GM18861 (cell line): ENCODE measurements around the gene GINS2.

Experiments used
- ATAC-seq: cut with Tn5 transposase; IDR thresholded peaks from one replicate; pipeline ENCODE4 v1.9.1; 2021; ENCODE audit not compliant: unreplicated experiment

GINS2 gene

GRCh38 chr16:85716680-85717038 lies 27.9 kb upstream of the GINS2 start:
- ATAC-seq, result no peak

DNA sequence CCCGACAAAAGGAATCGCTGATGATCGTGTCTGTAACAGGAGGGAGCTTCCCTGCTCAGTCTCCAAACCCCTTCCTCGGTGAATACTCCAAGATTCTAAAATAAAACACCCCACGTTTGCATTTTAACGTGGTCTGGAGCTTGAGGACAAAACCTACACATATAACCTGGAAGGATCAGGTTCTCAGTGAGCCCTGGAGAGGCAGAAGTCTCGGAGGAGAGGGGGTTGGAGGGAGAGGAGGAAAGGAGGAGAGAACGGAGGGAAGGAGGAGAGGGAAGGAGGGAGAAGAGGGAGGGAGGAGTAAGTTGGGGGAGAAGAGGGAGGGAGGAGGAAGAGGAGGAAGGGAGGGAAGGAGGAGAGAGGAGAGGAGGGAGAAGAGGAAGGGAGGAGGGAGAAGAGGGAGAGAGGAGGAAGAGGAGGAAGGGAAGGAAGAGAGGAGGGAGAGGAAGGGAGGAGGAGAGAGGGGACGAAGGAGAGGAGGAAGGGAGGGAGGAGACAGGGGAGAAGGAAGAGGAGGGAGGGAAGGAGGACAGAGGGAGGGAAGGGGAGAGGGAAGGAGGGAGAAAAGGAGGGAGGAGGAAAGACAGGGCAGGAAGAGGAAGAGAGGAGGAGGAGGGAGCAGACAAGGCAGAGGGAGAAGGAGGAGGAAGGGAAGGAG lies 27.4 kb upstream of the GINS2 start:
- ATAC-seq, result no peak

- ATAC-seq, result no peak
Observed at GRCh38 chr16:85715169-85716021, 26.6 kb upstream of the GINS2 start.

- no peak for ATAC-seq
Observed at GRCh38 chr16:85712801-85713200, 24.0 kb upstream of the GINS2 start.

GRCh38 chr16:85711982-85712587 lies 23.3 kb upstream of the GINS2 start:
- no peak for ATAC-seq

DNA sequence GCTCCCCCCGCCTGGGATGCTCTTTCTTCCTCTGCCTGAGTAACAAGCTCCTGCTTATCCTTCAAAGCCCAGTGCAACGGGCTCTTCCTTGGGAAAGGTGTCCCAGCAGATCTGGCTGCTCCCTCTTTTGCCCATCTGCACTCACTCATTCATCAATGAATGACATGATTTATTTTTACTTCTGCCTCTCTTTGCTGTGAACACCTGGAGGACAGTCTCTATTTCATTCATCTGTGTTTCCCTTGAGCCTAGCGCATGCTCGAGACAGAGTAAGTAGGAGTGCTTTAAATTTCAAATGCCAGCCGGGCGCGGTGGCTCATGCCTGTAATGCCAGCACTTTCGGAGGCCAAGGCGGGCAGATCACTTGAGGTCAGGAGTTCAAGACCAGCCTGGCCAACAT lies 22.0 kb upstream of the GINS2 start:
- ATAC-seq, result no peak

GRCh38 chr16:85709766-85710585 lies 21.2 kb upstream of the GINS2 start:
- ATAC-seq, result no peak

DNA sequence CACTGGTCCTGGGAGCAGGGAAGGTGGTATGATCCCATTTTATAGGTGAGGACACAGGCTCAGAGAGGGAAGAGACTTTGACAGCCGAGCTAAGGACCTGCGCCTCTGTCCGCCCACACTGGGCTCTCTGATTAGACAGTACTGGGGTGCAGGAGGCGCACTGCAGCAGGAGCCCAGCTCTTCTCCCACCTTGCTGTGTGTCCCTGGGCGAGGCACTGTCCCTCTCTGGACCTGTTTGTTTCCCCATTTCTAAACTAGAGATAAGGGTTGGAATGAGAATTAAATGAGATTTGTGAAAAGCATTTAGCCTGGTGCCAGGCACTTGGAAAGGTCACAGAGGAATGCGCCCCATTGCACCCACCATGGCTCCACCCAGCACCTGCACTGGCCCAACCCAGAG lies 19.6 kb upstream of the GINS2 start:
- ATAC-seq, result no peak

GRCh38 chr16:85707528-85708095 lies 18.9 kb upstream of the GINS2 start:
- ATAC-seq, result no peak

GRCh38 chr16:85706449-85707034 lies 17.8 kb upstream of the GINS2 start:
- ATAC-seq, result no peak

- no peak for ATAC-seq
Observed at GRCh38 chr16:85704900-85705846, 16.4 kb upstream of the GINS2 start.

DNA sequence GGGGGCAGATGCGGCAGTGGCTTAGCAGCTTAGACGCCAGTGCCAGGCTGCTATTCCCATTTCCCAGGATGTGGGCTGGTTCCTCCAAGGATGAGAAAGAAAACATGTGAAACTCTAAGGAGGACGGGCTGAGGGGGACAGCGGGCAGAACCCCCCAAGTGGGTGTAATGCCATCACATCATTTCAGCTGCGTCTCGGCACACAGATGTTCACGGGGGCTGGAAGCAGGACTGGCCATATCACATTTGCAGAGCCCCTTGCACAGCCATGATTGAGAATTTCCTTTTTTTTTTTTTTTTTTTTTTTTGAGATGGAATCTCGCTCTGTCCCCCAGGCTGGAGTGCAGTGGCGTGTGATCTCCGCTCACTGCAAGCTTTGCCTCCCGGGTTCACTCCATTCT lies 15.3 kb upstream of the GINS2 start:
- no peak for ATAC-seq

DNA sequence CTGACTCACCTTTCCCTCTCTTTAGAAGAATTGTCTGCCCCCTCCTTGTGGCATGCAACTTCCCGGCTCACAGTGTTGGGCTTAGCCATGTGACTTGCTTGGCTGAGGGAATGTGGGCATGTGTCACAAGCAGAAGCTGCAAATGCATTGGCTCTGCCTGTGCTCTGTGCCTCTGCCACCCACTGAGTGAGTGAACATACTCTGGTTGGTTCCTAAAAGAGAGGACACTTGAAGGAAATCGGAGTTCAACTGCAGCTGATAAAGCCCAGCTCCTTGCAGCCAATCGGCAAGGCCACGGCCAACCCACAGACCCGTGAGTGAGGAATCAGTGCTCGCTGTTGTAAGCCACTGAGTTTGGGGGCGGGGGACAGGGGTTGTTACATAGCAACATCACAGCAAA lies 10.9 kb upstream of the GINS2 start:
- no peak for ATAC-seq

- no peak for ATAC-seq
Observed at GRCh38 chr16:85698935-85699558, 10.3 kb upstream of the GINS2 start.

- no peak for ATAC-seq
Observed at GRCh38 chr16:85698459-85698891, 9.7 kb upstream of the GINS2 start.

DNA sequence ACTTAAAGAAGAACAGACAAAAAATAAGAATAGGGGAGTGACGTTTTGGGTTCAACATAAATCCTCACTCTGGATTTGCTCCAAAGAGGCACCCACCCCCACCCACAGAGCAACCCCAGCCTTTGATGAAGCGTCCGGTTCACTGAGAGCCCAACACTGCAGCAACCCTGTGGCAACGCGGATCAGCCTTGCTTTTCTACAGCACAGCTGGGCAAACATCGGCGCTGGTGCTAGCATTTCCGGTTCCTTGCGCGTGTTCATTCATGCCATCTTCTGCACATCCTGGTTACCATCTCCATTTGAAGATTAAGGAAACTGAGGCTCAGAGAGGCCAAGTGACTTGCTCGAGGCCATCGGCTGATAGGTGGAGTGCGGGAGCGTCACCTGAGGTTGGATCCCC lies 8.7 kb upstream of the GINS2 start:
- ATAC-seq, result no peak

DNA sequence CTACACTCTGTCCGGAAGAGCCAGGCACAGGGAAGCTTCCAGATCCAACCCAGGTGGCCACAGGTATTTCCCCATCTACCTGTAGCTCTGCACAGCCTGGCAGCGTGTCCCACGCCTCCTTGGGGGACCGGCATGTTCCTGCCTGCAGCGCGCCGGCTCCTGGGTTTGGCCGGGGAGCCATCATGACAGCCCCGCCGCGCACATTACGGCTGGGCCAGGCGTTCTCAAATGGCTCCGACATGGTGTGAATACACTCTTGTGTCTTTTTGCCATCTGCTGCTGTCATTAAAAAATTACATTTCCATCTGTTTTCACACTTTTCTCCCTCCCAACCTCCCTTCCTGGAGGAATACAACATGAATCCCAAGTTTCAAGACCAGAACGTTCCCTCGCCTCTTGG lies 8.0 kb upstream of the GINS2 start:
- no peak for ATAC-seq

GRCh38 chr16:85695196-85696128 lies 6.7 kb upstream of the GINS2 start:
- no peak for ATAC-seq
